ENCODE results near the gene PRKD3. TPM values are rescaled to one million over a fixed set of nuclear protein-coding genes. Genes with fewer than 3 reads are reported as not detected.
"Not testable (repeated sequence)": the region's sequence is repeated elsewhere in the genome, so short reads cannot be mapped to it uniquely, and the experiment has no call there.

Gene PRKD3
- total RNA-seq, 1 experiment from 2014 or later = 23.9 TPM

DNA sequence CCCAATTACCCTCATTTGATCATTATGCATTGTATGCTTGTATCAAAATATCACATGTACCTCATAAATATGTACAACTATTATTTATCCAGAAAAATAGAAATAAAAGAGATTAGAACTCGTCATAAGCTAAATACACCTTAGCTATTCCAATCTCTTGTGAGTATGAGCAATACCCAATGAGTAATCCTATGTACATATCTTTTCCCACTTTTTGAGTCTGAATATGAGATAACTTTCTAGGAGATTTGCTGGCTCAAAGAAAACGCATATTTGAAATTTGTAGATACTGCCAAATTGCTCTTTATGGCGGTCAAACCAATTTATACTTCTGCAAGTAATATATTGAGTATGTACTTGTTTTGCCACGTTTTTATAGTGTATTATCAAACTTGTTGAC is 24.1 kb downstream of the PRKD3 start:
- Mint-ChIP-seq H3K27ac (ENCODE audit: low read depth, unreplicated experiment) (no peak overlapping the region), H3K4me3 (ENCODE audit: unreplicated experiment) (no peak overlapping the region), H3K27me3 (ENCODE audit: insufficient read depth, unreplicated experiment) (no peaks in the 10 kb centered on the region), H3K4me1 (ENCODE audit: insufficient read depth, unreplicated experiment) (peaks cover 10% of the 10 kb centered on the region), H3K9me3 (ENCODE audit: unreplicated experiment) (no peaks in the 10 kb centered on the region), H3K36me3 (ENCODE audit: insufficient read depth, unreplicated experiment) (peaks cover 5% of the 10 kb centered on the region)
- CTCF ChIA-PET = interaction anchor here (0.6 to 0.7 kb wide), 2 partner anchors 14 to 577 kb away, joined by 3 to 4 read pairs; no protein-coding TSS in a partner anchor
- TF ChIP-seq, protein P1, sequence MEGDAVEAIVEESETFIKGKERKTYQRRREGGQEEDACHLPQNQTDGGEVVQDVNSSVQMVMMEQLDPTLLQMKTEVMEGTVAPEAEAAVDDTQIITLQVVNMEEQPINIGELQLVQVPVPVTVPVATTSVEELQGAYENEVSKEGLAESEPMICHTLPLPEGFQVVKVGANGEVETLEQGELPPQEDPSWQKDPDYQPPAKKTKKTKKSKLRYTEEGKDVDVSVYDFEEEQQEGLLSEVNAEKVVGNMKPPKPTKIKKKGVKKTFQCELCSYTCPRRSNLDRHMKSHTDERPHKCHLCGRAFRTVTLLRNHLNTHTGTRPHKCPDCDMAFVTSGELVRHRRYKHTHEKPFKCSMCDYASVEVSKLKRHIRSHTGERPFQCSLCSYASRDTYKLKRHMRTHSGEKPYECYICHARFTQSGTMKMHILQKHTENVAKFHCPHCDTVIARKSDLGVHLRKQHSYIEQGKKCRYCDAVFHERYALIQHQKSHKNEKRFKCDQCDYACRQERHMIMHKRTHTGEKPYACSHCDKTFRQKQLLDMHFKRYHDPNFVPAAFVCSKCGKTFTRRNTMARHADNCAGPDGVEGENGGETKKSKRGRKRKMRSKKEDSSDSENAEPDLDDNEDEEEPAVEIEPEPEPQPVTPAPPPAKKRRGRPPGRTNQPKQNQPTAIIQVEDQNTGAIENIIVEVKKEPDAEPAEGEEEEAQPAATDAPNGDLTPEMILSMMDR (IDR thresholded peaks at IDR 0.05; ENCODE audit: unreplicated experiment) = no peak
- intact Hi-C loops (cut with micrococcal nuclease) = no loop called here
- POLR2A ChIA-PET = interaction anchor here (0.5 to 0.7 kb wide), 3 partner anchors 12 to 93 kb away, joined by 3 to 4 read pairs (median 3); no protein-coding TSS in a partner anchor
- no TSS peak for BruUV-seq (replicated peaks)
- no peak for DNase-seq (ENCODE audit: unreplicated experiment)

DNA sequence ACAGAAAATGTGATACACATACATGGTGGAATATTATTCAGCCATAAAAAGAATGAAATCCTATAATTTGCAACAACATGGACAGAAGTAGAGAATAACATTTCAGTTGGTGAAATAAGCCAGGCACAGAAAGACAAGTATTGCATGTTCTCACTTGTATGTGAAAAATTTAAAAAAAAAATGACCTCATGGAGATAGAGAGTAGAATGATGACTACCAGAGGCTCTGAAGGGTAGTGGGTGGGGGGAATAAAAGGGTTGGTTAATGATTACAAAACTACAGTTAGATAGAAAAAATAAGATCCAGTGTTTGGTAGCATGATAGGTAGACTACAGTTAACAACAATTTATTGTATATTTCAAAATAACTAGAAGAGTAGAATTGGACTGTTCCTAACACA is 24.5 kb downstream of the PRKD3 start:
- Mint-ChIP-seq H3K4me1 (ENCODE audit: insufficient read depth, unreplicated experiment) (peaks cover 13% of the 10 kb centered on the region), H3K27me3 (ENCODE audit: insufficient read depth, unreplicated experiment) (no peaks in the 10 kb centered on the region), H3K27ac (ENCODE audit: low read depth, unreplicated experiment) (no peak overlapping the region), H3K9me3 (ENCODE audit: unreplicated experiment) (no peaks in the 10 kb centered on the region), H3K36me3 (ENCODE audit: insufficient read depth, unreplicated experiment) (peaks cover 5% of the 10 kb centered on the region), H3K4me3 (ENCODE audit: unreplicated experiment) (no peak overlapping the region)
- ChIA-PET CTCF (no interaction called here), POLR2A (no interaction called here)
- BruUV-seq (replicated peaks) = no TSS peak
- TF ChIP-seq, protein P1 (IDR thresholded peaks at IDR 0.05; ENCODE audit: unreplicated experiment) = no peak
- no peak for DNase-seq (ENCODE audit: unreplicated experiment)
- intact Hi-C loops (cut with micrococcal nuclease) = no loop called here

- H3K27ac Mint-ChIP-seq (ENCODE audit: low read depth, unreplicated experiment) = no peak overlapping the region
- CTCF ChIA-PET = no interaction called here
- H3K27me3 Mint-ChIP-seq (ENCODE audit: insufficient read depth, unreplicated experiment) = no peaks in the 10 kb centered on the region
- BruUV-seq (replicated peaks) = no TSS peak
- peaks cover 5% of the 10 kb centered on the region for H3K36me3 Mint-ChIP-seq (ENCODE audit: insufficient read depth, unreplicated experiment)
- intact Hi-C loops (cut with micrococcal nuclease) = no loop called here
- H3K4me1 Mint-ChIP-seq (ENCODE audit: insufficient read depth, unreplicated experiment) = peaks cover 13% of the 10 kb centered on the region
- TF ChIP-seq, protein P1 (IDR thresholded peaks at IDR 0.05; ENCODE audit: unreplicated experiment) = no peak
- no peak for DNase-seq (ENCODE audit: unreplicated experiment)
- POLR2A ChIA-PET = no interaction called here
- H3K9me3 Mint-ChIP-seq (ENCODE audit: unreplicated experiment) = no peaks in the 10 kb centered on the region
- H3K4me3 Mint-ChIP-seq (ENCODE audit: unreplicated experiment) = no peak overlapping the region
Measured at GRCh38 chr2:37297632-37298031, 27.0 kb downstream of the PRKD3 start.

DNA sequence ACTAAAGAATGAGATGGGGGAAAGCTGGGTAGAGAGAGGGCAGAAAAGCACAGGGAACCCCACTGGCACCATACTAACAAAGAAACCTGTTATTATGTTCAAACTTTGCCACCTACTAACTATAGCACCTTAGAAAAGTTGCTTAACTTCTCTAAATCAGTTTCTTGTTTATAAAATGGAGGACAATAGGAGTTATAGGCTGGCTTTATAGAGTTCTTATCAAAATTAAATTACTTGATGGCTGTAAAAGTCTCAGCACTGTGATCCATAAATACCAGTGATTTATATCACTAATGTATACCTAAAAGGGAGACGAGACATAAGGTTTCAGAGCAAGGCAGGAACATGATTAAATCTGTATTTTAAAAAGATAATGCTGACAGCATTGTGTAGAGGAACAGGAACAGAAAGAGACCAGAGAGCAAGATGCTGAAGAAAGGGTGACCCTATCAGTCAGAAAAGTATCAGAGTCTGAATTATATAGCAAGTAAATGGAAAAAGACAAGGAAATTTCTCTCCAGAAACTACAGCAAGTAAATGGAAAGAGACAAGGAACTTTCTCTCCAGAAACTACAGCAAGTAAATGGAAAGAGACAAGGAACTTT is 29.1 kb downstream of the PRKD3 start:
- no TSS peak for BruUV-seq (replicated peaks)
- H3K27ac Mint-ChIP-seq (ENCODE audit: low read depth, unreplicated experiment) = no peak overlapping the region
- CTCF ChIA-PET = no interaction called here

GRCh38 chr2:37294858-37295257 is 29.8 kb downstream of the PRKD3 start:
- intact Hi-C loops (cut with micrococcal nuclease); DNase-seq (ENCODE audit: unreplicated experiment); H3K27me3 Mint-ChIP-seq (ENCODE audit: insufficient read depth, unreplicated experiment); H3K27ac Mint-ChIP-seq (ENCODE audit: low read depth, unreplicated experiment); POLR2A ChIA-PET; CTCF ChIA-PET; H3K4me3 Mint-ChIP-seq (ENCODE audit: unreplicated experiment); H3K9me3 Mint-ChIP-seq (ENCODE audit: unreplicated experiment); BruUV-seq (replicated peaks): not testable (repeated sequence)
- H3K4me1 Mint-ChIP-seq (ENCODE audit: insufficient read depth, unreplicated experiment) = peaks cover 13% of the 10 kb centered on the region
- peaks cover 15% of the 10 kb centered on the region for H3K36me3 Mint-ChIP-seq (ENCODE audit: insufficient read depth, unreplicated experiment)

More for the DNA sequence above, 29.1 kb downstream of the PRKD3 start:
- intact Hi-C loops (cut with micrococcal nuclease) = no loop called here
- DNase-seq (ENCODE audit: unreplicated experiment) = no peak
- Mint-ChIP-seq H3K4me3 (ENCODE audit: unreplicated experiment) (no peak overlapping the region), H3K36me3 (ENCODE audit: insufficient read depth, unreplicated experiment) (peaks cover 11% of the 10 kb centered on the region), H3K9me3 (ENCODE audit: unreplicated experiment) (no peaks in the 10 kb centered on the region), H3K27me3 (ENCODE audit: insufficient read depth, unreplicated experiment) (no peaks in the 10 kb centered on the region), H3K4me1 (ENCODE audit: insufficient read depth, unreplicated experiment) (peaks cover 13% of the 10 kb centered on the region)
- POLR2A ChIA-PET = interaction anchor here (0.7 kb wide), 1 partner anchor 11 kb away, joined by 3 read pairs; no protein-coding TSS in a partner anchor
- TF ChIP-seq, protein P1 (IDR thresholded peaks at IDR 0.05; ENCODE audit: unreplicated experiment) = no peak

Measured in MCF 10A (cell line).